Ecto neural progenitor cell (in vitro differentiated cells): Measurements from ENCODE around the gene PTPN4.
"Not testable (repeated sequence)": the region's sequence is repeated elsewhere in the genome, so short reads cannot be mapped to it uniquely, and the experiment has no call there.

Source experiments
- DNase-seq: peaks from one replicate; pipeline ENCODE4 v3.0.0-alpha.2; 2018; ENCODE audit warnings: low spot score

PTPN4 gene

DNA sequence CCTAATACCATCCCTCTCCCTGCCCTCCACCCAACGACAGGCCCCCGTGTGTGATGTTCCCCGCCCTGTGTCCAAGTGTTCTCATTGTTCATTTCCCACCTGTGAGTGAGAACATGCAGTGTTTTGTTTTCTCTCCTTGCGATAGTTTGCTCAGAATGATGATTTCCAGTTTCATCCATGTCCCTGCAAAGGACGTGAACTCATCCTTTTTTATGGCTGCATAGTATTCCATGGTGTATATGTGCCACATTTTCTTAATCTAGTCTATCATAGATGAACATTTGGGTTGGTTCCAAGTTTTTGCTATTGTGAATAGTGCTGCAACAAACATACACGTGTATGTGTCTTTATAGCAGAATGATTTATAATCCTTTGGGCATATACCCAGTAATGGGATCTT, 44.7 kb downstream of the PTPN4 start:
- DNase-seq: not testable (repeated sequence)

DNA sequence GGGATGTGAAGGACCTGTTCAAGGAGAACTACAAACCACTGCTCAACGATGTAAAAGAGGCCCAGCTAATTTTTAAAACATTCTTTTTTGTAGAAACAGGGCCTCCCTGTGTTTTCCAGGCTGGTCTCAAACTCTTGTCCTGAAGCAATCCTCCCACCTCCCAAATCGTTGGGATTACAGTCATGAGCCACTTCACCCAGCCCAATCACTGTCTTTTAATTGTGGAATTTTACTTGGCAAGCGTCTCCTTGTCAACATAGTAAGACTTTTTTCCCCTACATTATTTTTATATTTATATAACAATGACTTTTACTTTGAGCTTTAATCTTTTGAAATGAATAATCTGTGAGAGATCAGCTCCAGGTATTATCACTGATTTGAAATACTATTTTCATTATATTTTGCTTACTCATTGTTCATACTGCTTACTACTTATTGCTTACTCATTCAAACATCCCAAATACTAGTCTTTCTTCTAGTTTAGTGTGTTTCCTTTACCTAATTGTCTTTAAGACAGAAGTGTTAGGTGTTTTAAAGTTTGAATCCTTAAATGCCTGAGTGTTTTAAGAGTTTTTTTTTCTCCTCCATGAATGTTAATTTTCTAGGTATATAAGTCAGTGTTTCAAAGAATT, 48.9 kb downstream of the PTPN4 start:
- DNase-seq: no peak

GRCh38 chr2:119809339-119810048, 49.8 kb downstream of the PTPN4 start:
- DNase-seq: no peak

- DNase-seq: no peak
These were observed 50.4 kb downstream of the PTPN4 start for GRCh38 chr2:119810049-119810630.

- DNase-seq: no peak
These were observed 54.5 kb downstream of the PTPN4 start for GRCh38 chr2:119814216-119814615.

GRCh38 chr2:119818792-119819191, 59.1 kb downstream of the PTPN4 start:
- DNase-seq: no peak

- DNase-seq: no peak
These were observed 60.1 kb downstream of the PTPN4 start for GRCh38 chr2:119819846-119820245.

DNA sequence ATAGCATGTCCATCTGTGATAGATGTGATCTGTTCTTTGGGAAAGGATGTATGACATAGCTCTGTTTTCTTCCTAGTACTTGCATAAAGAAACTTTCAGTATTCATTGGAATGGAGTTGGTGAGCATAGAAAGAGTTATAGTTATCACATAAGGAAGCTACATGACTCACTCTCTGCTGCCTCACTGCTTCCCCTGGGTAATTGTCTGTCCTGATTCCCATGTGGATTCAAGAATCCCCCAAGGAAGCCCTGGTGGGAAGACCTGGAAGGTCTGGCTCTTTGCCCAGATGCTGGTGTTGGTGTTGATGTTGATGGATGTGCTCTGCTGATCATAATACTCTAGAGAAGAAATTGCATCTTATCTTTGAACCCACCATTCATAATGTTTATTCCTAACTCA, 60.6 kb downstream of the PTPN4 start:
- DNase-seq: no peak

DNA sequence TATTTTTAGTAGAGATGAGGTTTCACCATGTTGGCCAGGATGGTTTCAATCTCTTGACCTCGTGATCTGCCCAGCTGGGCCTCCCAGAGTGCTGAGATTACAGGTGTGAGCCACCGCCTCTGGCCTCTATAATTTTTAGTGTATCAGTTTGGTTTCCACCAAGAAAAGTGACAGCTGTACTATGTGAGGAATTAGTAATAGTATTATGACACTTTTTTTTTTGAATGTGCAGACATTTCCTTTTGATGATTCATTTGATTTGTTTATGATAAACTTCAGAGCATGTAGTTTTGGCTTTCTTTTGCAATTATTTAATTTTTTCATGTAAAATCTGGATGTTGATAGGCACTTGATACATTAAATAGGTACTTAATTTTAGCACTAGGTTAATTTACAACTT, 61.5 kb downstream of the PTPN4 start:
- DNase-seq: no peak

DNA sequence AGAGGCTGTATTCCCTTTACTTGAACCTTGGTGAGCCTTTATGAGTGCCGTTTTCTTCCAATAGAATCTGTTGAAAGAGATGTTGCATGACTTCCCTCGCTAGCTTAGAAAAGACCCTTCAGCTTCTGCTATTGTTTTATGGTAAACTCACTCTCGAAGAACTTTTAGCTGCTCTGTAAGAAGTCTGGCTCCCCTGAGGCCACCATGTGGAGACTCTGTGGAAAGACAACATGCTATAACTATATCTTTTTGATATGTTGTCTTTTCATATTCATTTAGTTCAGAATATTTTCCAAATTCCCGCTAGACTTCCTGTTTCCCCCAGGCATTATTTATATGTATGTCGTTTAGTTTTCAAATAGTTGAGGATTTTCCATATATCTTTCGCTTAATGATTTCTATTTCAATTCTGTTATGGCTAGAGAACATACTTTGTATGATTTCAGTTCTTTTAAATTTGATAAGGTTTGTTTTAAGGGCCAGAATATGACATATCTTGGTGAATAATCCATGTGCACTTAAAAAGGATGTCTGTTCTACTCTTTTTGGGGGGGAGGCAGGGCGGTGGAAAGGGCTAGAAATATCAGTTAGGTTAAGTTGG, 64.1 kb downstream of the PTPN4 start:
- DNase-seq: no peak

DNA sequence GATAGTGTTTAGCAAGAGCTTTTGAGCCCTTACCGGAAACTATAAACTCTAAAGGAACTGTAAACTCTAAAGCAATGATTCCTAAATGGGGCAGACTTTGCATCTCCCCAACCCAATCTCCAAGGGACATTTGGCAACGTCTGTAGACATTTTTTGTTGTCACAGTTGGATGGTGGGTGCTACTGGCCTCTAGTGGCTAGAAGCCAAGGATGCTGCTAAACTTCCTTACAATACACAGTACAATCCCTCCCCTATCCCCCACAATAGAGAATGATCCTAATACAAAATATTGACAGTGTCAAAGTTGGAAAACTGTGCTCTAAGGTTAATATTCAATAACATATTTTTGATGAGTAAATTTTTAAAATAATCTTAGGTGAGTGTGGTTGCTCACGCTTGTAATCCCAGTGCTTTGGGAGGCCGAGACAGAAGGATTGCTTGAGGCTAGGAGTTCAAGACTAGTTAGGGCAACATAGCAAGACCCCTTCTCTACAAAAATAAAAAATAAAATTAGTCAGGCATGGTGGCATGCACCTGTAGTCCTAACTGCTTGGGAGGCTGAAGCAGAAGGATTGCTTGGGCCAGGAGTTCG, 66.7 kb downstream of the PTPN4 start:
- no peak for DNase-seq

- DNase-seq: no peak
These were observed 68.3 kb downstream of the PTPN4 start for GRCh38 chr2:119827866-119828507.

GRCh38 chr2:119836455-119837142, 76.9 kb downstream of the PTPN4 start:
- DNase-seq: no peak

DNA sequence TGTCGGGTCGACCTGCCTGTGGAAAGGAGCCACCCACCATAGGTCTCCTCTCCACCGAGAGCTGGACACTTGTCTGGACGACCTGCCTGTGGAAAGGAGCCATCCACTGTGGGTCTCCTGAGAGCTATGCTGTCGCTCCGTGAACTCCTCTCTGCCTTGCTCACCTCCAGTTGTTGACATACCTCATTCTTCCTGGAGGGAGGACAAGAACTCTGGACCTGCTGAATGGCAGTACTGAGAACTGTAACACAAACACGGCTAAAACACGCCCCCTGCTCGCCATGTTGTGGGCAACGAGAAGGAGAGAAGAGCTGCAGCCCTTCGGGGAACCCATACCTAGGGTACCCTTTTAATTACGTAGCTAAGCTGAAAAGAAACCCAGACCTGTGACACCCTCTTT, 77.6 kb downstream of the PTPN4 start:
- DNase-seq: no peak

DNA sequence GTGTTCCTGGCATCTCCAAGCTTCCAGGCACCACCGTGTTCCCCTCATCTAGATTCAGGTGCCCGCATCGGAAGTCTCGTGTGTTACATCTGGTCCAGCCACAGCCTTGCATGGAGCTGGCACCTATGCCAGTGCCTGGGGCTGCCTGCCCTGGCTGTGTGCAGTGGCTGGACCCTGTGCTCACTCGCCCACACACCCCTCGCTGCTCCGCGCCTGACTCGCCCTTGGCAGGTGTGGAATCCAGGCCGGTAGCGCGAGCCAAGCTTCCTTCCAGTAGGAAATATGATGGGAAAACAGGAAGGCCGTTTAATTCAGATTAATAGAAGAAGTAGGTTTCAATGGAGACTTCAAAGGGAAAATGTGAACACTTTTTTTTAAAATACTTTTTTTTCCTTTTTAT, 78.0 kb downstream of the PTPN4 start:
- DNase-seq: no peak

DNA sequence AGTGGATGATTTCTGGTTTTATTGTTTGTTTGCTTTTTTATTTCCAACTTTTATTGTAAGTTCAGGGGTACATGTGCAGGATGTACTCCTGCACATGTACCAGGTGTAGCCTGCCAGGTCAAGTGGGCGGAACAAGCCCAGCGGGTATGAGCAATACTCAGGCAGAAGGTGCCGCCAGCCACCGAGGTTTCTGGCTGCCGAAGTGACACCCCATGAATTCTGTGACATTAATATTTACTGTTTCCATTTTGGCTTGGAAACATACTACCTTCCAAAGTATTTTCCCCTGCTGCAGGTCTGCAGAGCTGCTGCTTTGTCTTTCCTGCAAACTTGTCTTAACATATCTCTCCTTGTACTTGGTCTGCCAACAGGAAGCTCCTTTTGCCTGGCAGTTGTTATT, 78.5 kb downstream of the PTPN4 start:
- no peak for DNase-seq

GRCh38 chr2:119841550-119841949, 81.8 kb downstream of the PTPN4 start:
- no peak for DNase-seq

GRCh38 chr2:119846021-119846420, 86.3 kb downstream of the PTPN4 start:
- no peak for DNase-seq

GRCh38 chr2:119849838-119850565, 90.3 kb downstream of the PTPN4 start:
- no peak for DNase-seq

GRCh38 chr2:119852214-119852613, 92.5 kb downstream of the PTPN4 start:
- no peak for DNase-seq

DNA sequence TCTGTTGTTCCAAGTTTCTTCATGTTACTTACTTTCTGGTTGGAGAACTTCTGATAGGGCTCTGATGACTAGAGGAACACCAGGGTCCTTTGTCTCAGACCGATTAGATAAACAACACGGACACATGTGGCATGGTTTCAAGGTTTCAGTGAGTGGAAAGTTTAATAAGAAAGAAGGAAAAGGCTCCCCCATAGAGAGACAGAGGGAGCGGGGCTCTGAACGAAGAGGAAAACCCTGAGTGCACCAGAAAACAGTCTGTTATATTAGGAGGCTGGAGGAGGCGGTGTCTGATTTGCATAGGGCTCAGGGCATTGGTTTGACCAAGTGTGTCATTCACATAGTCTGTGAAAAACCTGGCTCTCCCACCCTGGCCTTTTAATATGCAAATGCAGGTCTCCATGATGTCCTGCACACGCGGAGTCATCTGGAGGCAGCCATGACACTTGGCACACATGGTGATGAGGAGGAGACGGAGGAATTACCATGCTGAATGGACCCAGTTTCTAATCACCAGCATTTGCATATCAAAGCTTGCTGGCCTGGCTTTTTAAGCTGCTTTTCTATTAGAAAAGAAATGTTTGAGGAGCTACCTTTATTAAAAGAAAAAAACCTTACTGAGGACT, 94.2 kb downstream of the PTPN4 start:
- DNase-seq: no peak
